ENCODE data around the gene NEGR1. TPM values are rescaled to one million over a fixed set of nuclear protein-coding genes. Genes with fewer than 3 reads are reported as not detected.

NEGR1 gene
- total RNA-seq, 1 donor from 2014 or later: 7.6 TPM

- Mint-ChIP-seq H3K4me3 (ENCODE audit: unreplicated experiment) (no peak overlapping the region), H3K27ac (ENCODE audit: unreplicated experiment) (no peak overlapping the region), H3K4me1 (ENCODE audit: unreplicated experiment) (no peaks in the 10 kb centered on the region), H3K27me3 (ENCODE audit: unreplicated experiment) (no peaks in the 10 kb centered on the region), H3K36me3 (ENCODE audit: unreplicated experiment) (no peaks in the 10 kb centered on the region), H3K9me3 (ENCODE audit: unreplicated experiment) (no peaks in the 10 kb centered on the region)
- no peak for TF ChIP-seq CTCF (IDR thresholded peaks at IDR 0.05)
- no peak for DNase-seq (ENCODE audit: extremely low spot score, unreplicated experiment)
These were observed 351.8 kb downstream of the NEGR1 start for GRCh38 chr1:71930511-71930910.

GRCh38 chr1:71921935-71922559 is 360.3 kb downstream of the NEGR1 start:
- no peak overlapping the region for H3K27ac Mint-ChIP-seq (ENCODE audit: unreplicated experiment)
- no peak for DNase-seq (ENCODE audit: extremely low spot score, unreplicated experiment)
- H3K27me3 Mint-ChIP-seq (ENCODE audit: unreplicated experiment): no peaks in the 10 kb centered on the region
- H3K36me3 Mint-ChIP-seq (ENCODE audit: unreplicated experiment): no peaks in the 10 kb centered on the region
- no peak overlapping the region for H3K4me3 Mint-ChIP-seq (ENCODE audit: unreplicated experiment)
- H3K4me1 Mint-ChIP-seq (ENCODE audit: unreplicated experiment): no peaks in the 10 kb centered on the region
- H3K9me3 Mint-ChIP-seq (ENCODE audit: unreplicated experiment): peaks cover under 1% of the 10 kb centered on the region
- TF ChIP-seq CTCF (IDR thresholded peaks at IDR 0.05): no peak

- DNase-seq (ENCODE audit: extremely low spot score, unreplicated experiment): no peak
- H3K4me1 Mint-ChIP-seq (ENCODE audit: unreplicated experiment): peaks cover 1% of the 10 kb centered on the region
- H3K4me3 Mint-ChIP-seq (ENCODE audit: unreplicated experiment): no peak overlapping the region
- no peak overlapping the region for H3K27ac Mint-ChIP-seq (ENCODE audit: unreplicated experiment)
- no peak for TF ChIP-seq CTCF (IDR thresholded peaks at IDR 0.05)
- H3K27me3 Mint-ChIP-seq (ENCODE audit: unreplicated experiment): no peaks in the 10 kb centered on the region
- H3K9me3 Mint-ChIP-seq (ENCODE audit: unreplicated experiment): peaks cover 4% of the 10 kb centered on the region
- no peaks in the 10 kb centered on the region for H3K36me3 Mint-ChIP-seq (ENCODE audit: unreplicated experiment)
These were observed 361.1 kb downstream of the NEGR1 start for GRCh38 chr1:71921204-71921603.

- DNase-seq (ENCODE audit: extremely low spot score, unreplicated experiment): no peak
- Mint-ChIP-seq H3K4me3 (ENCODE audit: unreplicated experiment) (no peak overlapping the region), H3K4me1 (ENCODE audit: unreplicated experiment) (peaks cover 1% of the 10 kb centered on the region), H3K27me3 (ENCODE audit: unreplicated experiment) (no peaks in the 10 kb centered on the region), H3K9me3 (ENCODE audit: unreplicated experiment) (peaks cover 4% of the 10 kb centered on the region), H3K36me3 (ENCODE audit: unreplicated experiment) (no peaks in the 10 kb centered on the region), H3K27ac (ENCODE audit: unreplicated experiment) (no peak overlapping the region)
- TF ChIP-seq CTCF (IDR thresholded peaks at IDR 0.05): no peak
These were observed 361.8 kb downstream of the NEGR1 start for GRCh38 chr1:71920556-71920955.

- Mint-ChIP-seq H3K36me3 (ENCODE audit: unreplicated experiment) (no peaks in the 10 kb centered on the region), H3K9me3 (ENCODE audit: unreplicated experiment) (peaks cover 4% of the 10 kb centered on the region), H3K4me3 (ENCODE audit: unreplicated experiment) (no peak overlapping the region), H3K27ac (ENCODE audit: unreplicated experiment) (no peak overlapping the region), H3K4me1 (ENCODE audit: unreplicated experiment) (peaks cover 1% of the 10 kb centered on the region), H3K27me3 (ENCODE audit: unreplicated experiment) (no peaks in the 10 kb centered on the region)
- no peak for TF ChIP-seq CTCF (IDR thresholded peaks at IDR 0.05)
- no peak for DNase-seq (ENCODE audit: extremely low spot score, unreplicated experiment)
These were observed 362.4 kb downstream of the NEGR1 start for GRCh38 chr1:71919811-71920509.
